ENCODE data around the gene CDC42EP4.

Gene CDC42EP4

GRCh38 chr17:73354423-73355284 lies 42.9 kb upstream of the CDC42EP4 start:
- Histone ChIP-seq H3K9ac (no peak overlapping the region), H3K4me3 (ENCODE audit: low read depth, low read length) (no peak overlapping the region), H3K4me2 (ENCODE audit: low read length) (no peak overlapping the region), H2AFZ (no peak overlapping the region), H3K27ac (no peak overlapping the region), H3K36me3 (ENCODE audit: control insufficient read depth, insufficient read depth, low read length) (no peaks in the 10 kb centered on the region), H3K79me2 (no peaks in the 10 kb centered on the region), H3K27me3 (ENCODE audit: control insufficient read depth, insufficient read depth, low read length) (no peaks in the 10 kb centered on the region), H3K9me3 (ENCODE audit: control insufficient read depth, low read length) (no peaks in the 10 kb centered on the region), H3K4me1 (no peaks in the 10 kb centered on the region)
- TF ChIP-seq CTCF (IDR thresholded peaks at IDR 0.05): no peak

DNA sequence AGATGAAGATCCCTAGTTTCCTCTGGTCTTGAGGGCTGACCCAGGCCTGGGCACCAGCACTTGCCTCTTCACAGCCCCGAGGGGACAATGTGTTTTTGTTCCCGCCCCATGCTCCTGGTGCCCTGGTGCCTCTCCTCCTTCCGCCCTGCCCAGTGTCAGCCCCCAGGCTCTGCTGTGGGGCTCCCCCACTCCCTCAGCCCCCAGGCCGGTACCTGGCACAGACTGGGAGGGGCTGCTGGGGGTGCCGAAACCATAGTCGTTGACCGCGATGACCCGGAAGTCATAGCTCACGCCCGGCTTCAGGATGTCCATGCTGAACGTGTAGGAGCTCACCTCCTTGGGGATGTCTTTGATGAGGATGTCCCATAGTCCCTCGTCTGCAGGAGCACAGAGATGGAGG lies 40.5 kb upstream of the CDC42EP4 start:
- no peaks in the 10 kb centered on the region for H3K4me1 ChIP-seq
- TF ChIP-seq CTCF (IDR thresholded peaks at IDR 0.05): no peak
- no peak overlapping the region for H2AFZ ChIP-seq
- H3K27ac ChIP-seq: no peak overlapping the region
- H3K36me3 ChIP-seq (ENCODE audit: control insufficient read depth, insufficient read depth, low read length): no peaks in the 10 kb centered on the region
- no peaks in the 10 kb centered on the region for H3K79me2 ChIP-seq
- no peak overlapping the region for H3K4me3 ChIP-seq (ENCODE audit: low read depth, low read length)
- H3K27me3 ChIP-seq (ENCODE audit: control insufficient read depth, insufficient read depth, low read length): no peaks in the 10 kb centered on the region
- no peak overlapping the region for H3K9ac ChIP-seq
- no peaks in the 10 kb centered on the region for H3K9me3 ChIP-seq (ENCODE audit: control insufficient read depth, low read length)
- no peak overlapping the region for H3K4me2 ChIP-seq (ENCODE audit: low read length)

- no peak overlapping the region for H2AFZ ChIP-seq
- H3K4me2 ChIP-seq (ENCODE audit: low read length): no peak overlapping the region
- H3K9ac ChIP-seq: no peak overlapping the region
- no peaks in the 10 kb centered on the region for H3K4me1 ChIP-seq
- TF ChIP-seq CTCF (IDR thresholded peaks at IDR 0.05): no peak
- no peaks in the 10 kb centered on the region for H3K9me3 ChIP-seq (ENCODE audit: control insufficient read depth, low read length)
- no peak overlapping the region for H3K4me3 ChIP-seq (ENCODE audit: low read depth, low read length)
- H3K27me3 ChIP-seq (ENCODE audit: control insufficient read depth, insufficient read depth, low read length): no peaks in the 10 kb centered on the region
- H3K36me3 ChIP-seq (ENCODE audit: control insufficient read depth, insufficient read depth, low read length): no peaks in the 10 kb centered on the region
- no peak overlapping the region for H3K27ac ChIP-seq
- H3K79me2 ChIP-seq: no peaks in the 10 kb centered on the region
These were observed 40.0 kb upstream of the CDC42EP4 start for GRCh38 chr17:73351764-73352163.

- no peak overlapping the region for H3K4me2 ChIP-seq (ENCODE audit: low read length)
These were observed 39.1 kb upstream of the CDC42EP4 start for GRCh38 chr17:73350864-73351263.

More at GRCh38 chr17:73350864-73351263, 39.1 kb upstream of the CDC42EP4 start:
- TF ChIP-seq CTCF (IDR thresholded peaks at IDR 0.05): no peak
- H3K79me2 ChIP-seq: no peaks in the 10 kb centered on the region
- no peak overlapping the region for H3K4me3 ChIP-seq (ENCODE audit: low read depth, low read length)
- no peaks in the 10 kb centered on the region for H3K9me3 ChIP-seq (ENCODE audit: control insufficient read depth, low read length)
- H3K4me1 ChIP-seq: no peaks in the 10 kb centered on the region
- H3K27me3 ChIP-seq (ENCODE audit: control insufficient read depth, insufficient read depth, low read length): no peaks in the 10 kb centered on the region
- H3K36me3 ChIP-seq (ENCODE audit: control insufficient read depth, insufficient read depth, low read length): no peaks in the 10 kb centered on the region
- H2AFZ ChIP-seq: no peak overlapping the region
- H3K27ac ChIP-seq: no peak overlapping the region
- H3K9ac ChIP-seq: no peak overlapping the region
